OCI-LY1 (cell line): ENCODE measurements around the gene KRT80.

Experiments
- H2AFZ ChIP-seq: fragments of 200-600 bp; sonication (generic), shearing (Covaris generic); 2 replicates; pipeline ENCODE4 v1.6.0; 2014; ENCODE audit warnings: antibody characterized with exemption, mild to moderate bottlenecking, low read length
- H3F3A ChIP-seq: fragments of 200-600 bp; sonication (generic), shearing (Covaris generic); 2 replicates; pipeline ENCODE4 v1.6.0; 2014; ENCODE audit warnings: mild to moderate bottlenecking, antibody characterized with exemption, low read length, moderate library complexity; ENCODE audit not compliant: insufficient read depth
- H3K27ac ChIP-seq: fragments of 200-600 bp; sonication (generic); 2 replicates; pipeline ENCODE4 v1.5.1; 2014; ENCODE audit warnings: low read length, mixed run types, mild to moderate bottlenecking, low read depth; ENCODE audit not compliant: poor library complexity, severe bottlenecking
- H3K27me3 ChIP-seq: fragments of 200-600 bp; sonication (generic); 2 replicates; pipeline ENCODE4 v1.6.0; 2014; ENCODE audit warnings: antibody characterized with exemption, mild to moderate bottlenecking, low read length, moderate library complexity; ENCODE audit not compliant: insufficient read depth
- H3K36me3 ChIP-seq: fragments of 200-600 bp; sonication (generic); 2 replicates; pipeline ENCODE4 v1.6.1; 2014; ENCODE audit warnings: mild to moderate bottlenecking, antibody characterized with exemption, low read length, moderate library complexity, mixed read lengths; ENCODE audit not compliant: insufficient read depth
- H3K4me1 ChIP-seq: fragments of 200-600 bp; sonication (generic); 2 replicates; pipeline ENCODE4 v1.5.1; 2014; ENCODE audit warnings: mild to moderate bottlenecking, low read length, moderate library complexity; ENCODE audit not compliant: insufficient read depth, severe bottlenecking
- H3K4me2 ChIP-seq: fragments of 200-600 bp; sonication (generic), shearing (Covaris generic); 2 replicates; pipeline ENCODE4 v1.6.1; 2014; ENCODE audit warnings: low read length
- H3K4me3 ChIP-seq: fragments of 200-600 bp; sonication (generic); 2 replicates; pipeline ENCODE4 v1.5.1; 2014; ENCODE audit warnings: low read length, low read depth, mild to moderate bottlenecking, mixed read lengths; ENCODE audit not compliant: poor library complexity, severe bottlenecking
- H3K79me2 ChIP-seq: fragments of 200-600 bp; shearing (Covaris generic); 2 replicates; pipeline ENCODE4 v1.6.1; 2016; ENCODE audit warnings: mixed run types, low read length, mixed read lengths; ENCODE audit not compliant: insufficient read depth
- H3K9ac ChIP-seq: fragments of 200-600 bp; sonication (generic), shearing (Covaris generic); 2 replicates; pipeline ENCODE4 v1.6.1; 2014; ENCODE audit warnings: mild to moderate bottlenecking, low read length, mixed read lengths
- H3K9me2 ChIP-seq: fragments of 200-600 bp; sonication (generic), shearing (Covaris generic); 2 replicates; pipeline ENCODE4 v1.6.1; 2014; ENCODE audit warnings: low read depth, mild to moderate bottlenecking, low read length, mixed read lengths
- H3K9me3 ChIP-seq: fragments of 200-600 bp; shearing (Covaris generic); 2 replicates; pipeline ENCODE4 v1.6.1; 2014; ENCODE audit warnings: low read length, mixed read lengths
- H4K20me1 ChIP-seq: fragments of 200-600 bp; sonication (generic), shearing (Covaris generic); 2 replicates; pipeline ENCODE4 v1.6.0; 2016; ENCODE audit warnings: mild to moderate bottlenecking, low read length; ENCODE audit not compliant: insufficient read depth
- CTCF ChIP-seq: fragments of 200-600 bp; sonication (generic), shearing (Covaris generic); IDR thresholded peaks from 2 replicates; pipeline ENCODE4 v1.5.1; 2017; ENCODE audit warnings: mild to moderate bottlenecking, antibody characterized with exemption, low read length, moderate library complexity, mixed read lengths
- EZH2 ChIP-seq: fragments of 200-600 bp; sonication (generic), shearing (Covaris generic); IDR thresholded peaks from 2 replicates; pipeline ENCODE4 v1.8.0; 2017; ENCODE audit warnings: borderline replicate concordance, mixed run types, mild to moderate bottlenecking, antibody characterized with exemption, low read length, moderate library complexity, mixed read lengths

KRT80 gene

GRCh38 chr12:52130711-52131110, 61.1 kb downstream of the KRT80 start:
- Histone ChIP-seq H3K36me3 (no peaks in the 10 kb centered on the region), H3K9me3 (no peaks in the 10 kb centered on the region), H3K9ac (no peak overlapping the region), H3F3A (no peaks in the 10 kb centered on the region), H4K20me1 (no peaks in the 10 kb centered on the region), H3K27ac (no peak overlapping the region), H2AFZ (no peak overlapping the region), H3K9me2 (no peaks in the 10 kb centered on the region), H3K4me1 (no peaks in the 10 kb centered on the region), H3K4me2 (no peak overlapping the region), H3K79me2 (no peaks in the 10 kb centered on the region), H3K27me3 (0 out of 2 replicates have a peak, but pooled peaks cover 4% of the 10 kb centered on the region), H3K4me3 (no peak overlapping the region)
- TF ChIP-seq EZH2 = no peak
- no peak for TF ChIP-seq CTCF

DNA sequence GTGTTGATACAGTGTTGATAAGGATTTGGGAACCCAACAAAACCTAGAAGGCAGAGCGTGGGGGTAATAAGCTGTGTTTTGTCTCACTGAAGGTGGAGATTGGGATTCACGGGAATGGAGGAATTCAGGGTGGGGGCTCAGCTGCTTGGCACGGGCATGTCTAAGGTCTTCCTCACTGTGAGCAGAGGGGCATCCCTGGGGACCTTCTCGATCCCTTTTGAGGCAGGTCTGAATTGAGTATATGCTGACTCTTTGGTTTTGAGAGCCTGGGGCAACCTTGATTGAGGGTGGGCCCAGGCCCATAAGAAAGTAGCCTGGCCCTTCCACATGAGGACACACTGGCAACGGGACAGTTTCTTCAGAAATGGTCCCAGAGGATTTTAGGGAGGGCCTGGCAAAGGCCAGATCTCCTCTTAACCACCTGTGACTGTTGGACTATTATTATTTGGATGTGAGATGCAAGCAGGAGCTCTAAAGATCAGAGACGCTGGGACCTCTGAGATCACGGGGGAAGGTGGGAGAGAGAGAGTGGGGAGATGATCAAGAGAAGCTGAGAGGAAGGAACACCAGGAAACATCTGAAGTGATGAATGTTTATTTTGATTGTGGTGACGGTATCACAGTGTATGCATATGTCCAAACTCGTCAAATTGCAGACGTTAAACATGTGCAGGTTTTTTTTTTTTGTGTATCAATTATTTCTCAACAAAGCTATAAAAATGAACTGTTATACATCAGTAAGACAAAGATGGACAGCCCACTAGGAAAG, 63.9 kb downstream of the KRT80 start:
- H3K9me2 ChIP-seq = no peaks in the 10 kb centered on the region

DNA sequence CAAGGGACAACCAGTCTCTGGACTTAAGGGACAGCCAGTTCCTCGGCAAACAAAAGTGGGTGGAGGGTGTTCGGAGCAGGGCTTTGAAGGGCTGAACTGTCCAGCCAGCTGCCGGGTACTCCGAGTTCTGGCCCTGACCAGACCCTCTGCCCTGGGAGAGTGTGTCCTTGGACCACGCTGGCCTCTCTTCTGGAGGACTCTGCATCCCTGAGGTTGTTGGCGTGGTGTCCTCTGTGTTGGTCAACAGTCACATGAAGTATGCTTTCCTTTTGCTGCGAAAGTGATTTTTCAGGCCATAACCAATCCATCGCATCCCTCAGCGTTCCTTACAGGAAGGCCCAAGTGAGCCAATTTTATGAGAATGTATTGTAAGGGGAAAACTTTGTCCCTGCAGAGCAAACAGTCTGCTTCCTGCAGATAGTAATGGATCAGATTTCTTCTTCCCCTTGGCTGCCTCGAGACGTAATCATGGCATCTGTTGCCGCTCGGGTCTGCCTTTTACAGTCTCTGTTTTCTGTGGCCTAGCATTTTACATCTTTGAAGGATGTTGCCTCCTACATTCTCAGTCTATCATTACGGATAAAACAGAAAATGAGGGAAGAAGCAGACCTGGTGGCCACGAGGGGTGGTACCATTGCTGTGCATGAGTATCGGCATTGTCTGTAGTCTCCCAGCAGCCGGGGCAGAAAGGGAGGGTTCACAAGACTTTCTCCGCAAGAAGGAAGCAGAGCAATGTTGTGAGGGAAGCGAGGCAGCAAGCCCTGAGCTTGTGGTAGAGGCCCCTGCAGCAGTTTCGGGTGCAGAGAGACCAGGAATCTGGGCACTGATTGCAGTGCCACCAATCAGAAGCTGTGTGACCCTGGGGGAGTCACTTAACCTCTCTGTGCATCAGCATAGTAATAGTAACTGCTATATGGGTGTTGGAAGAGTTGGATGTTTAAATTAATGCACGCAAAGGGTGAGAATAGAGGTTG, 64.9 kb downstream of the KRT80 start:
- peaks cover 23% of the 10 kb centered on the region for H3K4me1 ChIP-seq
- no peaks in the 10 kb centered on the region for H3K9me2 ChIP-seq
- no peaks in the 10 kb centered on the region for H3K27me3 ChIP-seq
- H3K27ac ChIP-seq = no peak overlapping the region
- H3F3A ChIP-seq = no peaks in the 10 kb centered on the region; the same call in 1 of the 2 replicates
- no peaks in the 10 kb centered on the region for H4K20me1 ChIP-seq
- H3K9ac ChIP-seq = no peak overlapping the region
- H3K4me2 ChIP-seq = no peak overlapping the region
- H3K36me3 ChIP-seq = no peaks in the 10 kb centered on the region
- no peaks in the 10 kb centered on the region for H3K9me3 ChIP-seq
- TF ChIP-seq EZH2 = no peak
- TF ChIP-seq CTCF = no peak
- no peak overlapping the region for H2AFZ ChIP-seq
- no peak overlapping the region for H3K4me3 ChIP-seq
- no peaks in the 10 kb centered on the region for H3K79me2 ChIP-seq

More for the DNA sequence above, 63.9 kb downstream of the KRT80 start:
- TF ChIP-seq EZH2 (no peak), CTCF (no peak)
- H3K4me3 ChIP-seq = no peak overlapping the region
- H3F3A ChIP-seq = no peaks in the 10 kb centered on the region
- no peaks in the 10 kb centered on the region for H4K20me1 ChIP-seq
- H3K9me3 ChIP-seq = no peaks in the 10 kb centered on the region
- H3K27ac ChIP-seq = no peak overlapping the region
- H3K9ac ChIP-seq = no peak overlapping the region
- H3K27me3 ChIP-seq = no peaks in the 10 kb centered on the region
- no peaks in the 10 kb centered on the region for H3K36me3 ChIP-seq
- no peak overlapping the region for H3K4me2 ChIP-seq
- no peaks in the 10 kb centered on the region for H3K79me2 ChIP-seq
- peaks cover 16% of the 10 kb centered on the region for H3K4me1 ChIP-seq
- no peak overlapping the region for H2AFZ ChIP-seq
